HG02642 (cell line): Measurements from ENCODE around the gene KANSL1.

Source experiments
- ATAC-seq: cut with Tn5 transposase; IDR thresholded peaks from one replicate; pipeline ENCODE4 v1.9.1; 2021; ENCODE audit warnings: mild to moderate bottlenecking; ENCODE audit not compliant: unreplicated experiment, poor library complexity

Gene KANSL1

DNA sequence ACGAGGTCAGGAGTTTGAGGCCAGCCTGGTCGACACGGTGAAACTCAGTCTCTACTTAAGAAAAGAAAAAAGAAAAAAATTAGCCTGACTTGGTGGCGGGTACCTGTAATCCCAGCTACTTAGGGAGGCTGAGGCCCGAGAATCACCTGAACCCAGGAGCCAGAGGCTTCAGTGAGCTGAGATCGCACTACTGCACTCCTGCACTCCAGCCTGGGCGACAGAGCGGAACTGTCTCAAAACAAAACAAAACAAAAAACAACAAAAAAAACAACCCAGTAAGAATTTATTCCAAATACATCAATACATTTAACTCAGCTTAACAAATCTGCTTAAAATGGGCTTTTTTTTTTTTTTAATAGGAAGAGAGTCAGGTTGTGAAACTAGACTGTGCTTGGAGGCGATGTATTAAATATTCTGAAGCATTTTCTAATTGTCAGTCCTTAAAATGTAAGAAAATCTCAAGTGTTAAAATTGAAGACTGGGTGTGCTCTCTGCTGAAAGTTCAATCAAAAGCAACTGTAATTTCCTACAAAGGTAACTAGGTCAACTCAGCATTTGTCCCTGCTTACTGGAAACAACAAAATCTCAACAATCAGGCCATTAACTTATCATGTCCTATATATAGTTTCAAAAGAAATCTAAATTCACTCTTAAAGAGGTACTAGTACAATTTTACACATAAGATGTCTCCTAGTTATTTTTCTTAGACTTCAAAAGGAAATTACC, 23.2 kb downstream of the KANSL1 start:
- ATAC-seq = no peak

DNA sequence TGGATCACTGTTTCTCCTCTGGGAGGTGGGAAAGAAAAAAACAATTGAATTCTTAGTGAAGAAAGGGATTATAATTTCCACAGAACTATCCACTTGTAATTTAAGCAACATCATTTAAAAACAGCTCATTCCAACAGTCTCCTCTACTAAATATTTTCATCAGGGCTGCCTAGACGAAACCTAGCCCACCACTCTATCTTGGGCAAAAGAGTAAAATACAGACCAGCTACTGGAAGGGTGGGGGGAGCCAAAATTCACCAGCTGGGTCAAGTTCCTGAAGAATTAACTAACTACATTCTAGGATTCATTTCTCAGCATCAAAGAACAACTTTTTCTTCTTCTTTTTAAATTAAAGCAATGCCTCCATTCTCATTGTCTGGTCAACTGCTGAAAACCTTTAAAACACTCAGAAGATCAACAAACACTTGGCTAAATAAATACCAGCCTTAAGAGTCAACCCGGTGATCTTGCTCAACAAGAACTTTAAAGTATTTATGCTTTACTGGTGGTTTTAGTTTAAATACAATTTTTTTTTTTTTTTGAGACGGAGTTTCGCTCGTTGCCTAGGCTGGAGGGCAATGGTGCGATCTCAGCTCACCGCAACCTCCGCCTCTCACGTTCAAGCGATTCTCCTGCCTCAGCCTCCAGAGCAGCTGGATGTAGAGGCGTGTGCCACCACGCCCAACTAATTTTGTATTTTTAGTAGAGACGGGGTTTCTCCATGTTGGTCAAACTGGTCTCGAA, 25.2 kb downstream of the KANSL1 start:
- no peak for ATAC-seq

DNA sequence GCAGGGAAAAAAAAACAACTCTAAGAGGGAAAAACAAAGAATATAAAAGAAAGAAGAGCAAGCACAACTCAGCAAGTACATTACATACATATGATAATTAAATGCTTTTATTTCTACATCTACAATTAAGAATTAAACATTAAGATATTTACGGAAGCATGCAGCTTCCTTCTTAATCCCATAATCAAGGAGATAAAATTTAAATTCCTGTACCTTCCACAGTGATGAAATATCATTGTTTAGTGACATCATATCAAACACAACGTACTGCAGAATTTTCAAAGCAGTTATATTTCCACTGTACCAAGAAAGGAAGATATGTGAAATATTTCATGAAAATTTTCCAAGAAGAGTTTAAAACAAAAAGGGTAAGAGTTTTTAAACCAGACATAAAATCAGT, 26.0 kb downstream of the KANSL1 start:
- ATAC-seq = no peak

DNA sequence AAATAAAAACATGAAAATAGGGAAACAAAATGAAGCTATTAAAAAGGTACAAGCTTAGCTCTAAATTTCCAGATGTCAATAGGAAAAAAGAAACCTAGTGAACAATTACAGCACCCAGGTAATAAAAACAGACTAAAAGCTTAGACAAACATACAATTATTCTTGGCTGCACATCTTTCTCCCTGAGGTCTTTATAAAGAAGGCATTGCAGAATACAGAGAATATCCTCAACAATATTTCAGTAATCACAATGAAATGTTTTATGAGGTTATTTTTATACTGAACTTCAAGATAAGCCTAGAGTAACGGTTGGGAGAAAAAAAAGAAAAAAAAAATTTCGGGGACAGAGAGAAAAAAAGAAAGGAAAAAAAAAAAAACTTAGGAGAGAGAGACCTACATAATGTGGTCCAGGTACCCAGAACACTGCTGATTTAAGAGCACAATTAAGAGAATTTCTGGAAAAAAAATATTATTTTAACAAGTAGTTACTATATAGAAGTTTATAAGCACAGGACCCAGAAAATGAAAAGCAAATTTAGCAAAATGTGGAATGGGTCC, 26.5 kb downstream of the KANSL1 start:
- ATAC-seq = no peak

DNA sequence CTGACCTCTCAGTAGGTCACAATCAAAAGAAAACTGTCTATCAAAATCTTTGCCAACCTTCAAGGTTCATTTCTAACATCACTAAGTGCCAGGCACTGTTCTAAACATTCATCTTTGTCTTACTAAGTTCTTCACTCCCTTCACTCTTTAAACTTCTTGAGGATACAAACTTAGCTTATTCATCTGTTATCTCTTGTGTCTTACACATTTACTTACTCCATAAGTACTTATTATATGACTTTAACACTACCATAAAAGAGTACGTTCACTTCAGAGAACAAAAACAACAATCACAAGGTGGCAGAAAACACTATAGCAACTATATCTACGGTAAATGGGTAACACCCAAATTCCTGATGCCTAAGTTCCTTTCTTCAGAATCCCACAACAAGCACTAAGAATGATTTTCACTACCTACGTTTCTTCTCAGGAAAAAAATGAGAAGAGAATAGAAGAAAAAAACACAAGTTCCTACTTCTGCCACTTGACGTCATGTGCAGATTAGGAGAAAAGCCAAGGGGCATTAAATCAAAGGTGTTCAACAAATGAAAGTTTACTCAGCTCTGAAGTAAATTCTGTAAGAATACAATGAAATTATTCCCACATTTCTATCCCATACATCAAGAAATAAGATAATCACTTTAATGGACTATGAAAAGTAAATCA, 29.2 kb downstream of the KANSL1 start:
- no peak for ATAC-seq

DNA sequence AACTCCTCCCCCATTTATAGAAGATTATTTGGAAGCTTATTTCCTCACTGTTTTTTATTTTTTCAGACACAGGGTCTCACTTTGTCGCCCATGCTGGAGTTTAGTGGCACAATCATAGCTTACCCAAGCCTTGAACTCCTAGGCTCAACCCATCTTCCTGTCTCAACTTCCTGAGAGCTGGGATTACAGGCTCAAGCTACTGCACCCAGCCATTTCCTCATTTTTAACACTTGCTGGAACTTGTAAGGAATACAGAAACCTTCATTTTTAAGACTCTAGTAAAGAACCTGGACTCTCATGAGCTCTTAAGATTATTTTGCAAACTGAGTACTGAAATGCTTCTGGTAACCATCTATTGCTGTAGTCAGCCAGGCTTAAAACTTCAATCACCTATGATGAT, 29.9 kb downstream of the KANSL1 start:
- no peak for ATAC-seq

DNA sequence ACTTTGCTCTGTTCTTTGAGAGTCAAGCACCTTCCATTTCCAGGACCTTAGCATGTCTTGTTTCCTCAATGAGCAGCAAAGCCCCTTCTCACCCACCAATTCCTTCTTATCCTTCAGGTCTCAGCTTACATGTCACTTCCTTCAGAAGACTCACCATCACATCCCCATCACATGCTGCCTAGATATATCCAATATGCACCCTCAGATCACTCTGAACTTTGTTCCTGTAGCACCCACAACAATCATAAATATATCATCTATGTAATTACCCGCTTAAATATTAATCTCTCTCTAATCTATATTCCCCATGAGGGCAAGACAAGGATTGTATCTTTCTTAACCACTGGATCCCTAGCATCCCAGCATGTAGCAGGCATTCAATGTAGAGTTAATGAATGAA, 30.4 kb downstream of the KANSL1 start:
- ATAC-seq = no peak

DNA sequence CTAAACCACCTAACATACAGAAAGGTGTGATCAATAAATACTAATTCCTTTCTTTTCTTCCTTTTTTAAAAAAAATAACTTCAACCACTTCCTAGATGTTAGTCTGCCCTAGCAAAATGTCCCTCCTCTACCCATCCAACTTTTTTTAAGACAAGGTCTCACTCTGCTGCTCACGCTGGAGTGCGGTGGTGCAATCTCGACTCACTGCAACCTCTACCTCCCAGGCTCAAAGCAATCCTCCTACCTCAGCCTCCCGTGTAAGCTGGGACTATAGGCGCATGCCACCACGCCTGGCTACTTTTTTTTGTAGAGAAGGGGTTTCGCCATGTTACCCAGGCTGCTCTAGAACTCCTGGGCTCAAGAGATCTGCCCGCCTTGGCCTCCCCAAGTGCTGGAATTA, 33.1 kb downstream of the KANSL1 start:
- ATAC-seq = no peak

DNA sequence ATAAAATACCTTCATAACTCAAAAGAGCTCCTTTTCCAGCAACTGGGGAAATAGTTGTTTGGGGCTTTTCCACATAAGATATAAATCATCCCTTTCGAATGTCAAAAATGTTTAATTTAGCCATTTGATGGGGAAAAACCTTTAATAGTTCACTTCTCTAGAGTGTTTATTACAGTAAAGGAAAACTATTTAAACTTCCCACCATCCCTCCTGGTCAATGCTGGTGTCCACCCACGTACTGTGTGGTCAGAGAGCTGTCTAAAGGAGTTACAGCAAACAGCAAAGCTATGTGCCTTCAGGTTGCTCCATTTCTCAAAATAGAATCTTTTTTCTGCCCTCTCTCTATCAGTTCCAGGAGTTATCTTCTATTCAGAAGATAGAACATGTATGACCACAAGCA, 33.5 kb downstream of the KANSL1 start:
- no peak for ATAC-seq

DNA sequence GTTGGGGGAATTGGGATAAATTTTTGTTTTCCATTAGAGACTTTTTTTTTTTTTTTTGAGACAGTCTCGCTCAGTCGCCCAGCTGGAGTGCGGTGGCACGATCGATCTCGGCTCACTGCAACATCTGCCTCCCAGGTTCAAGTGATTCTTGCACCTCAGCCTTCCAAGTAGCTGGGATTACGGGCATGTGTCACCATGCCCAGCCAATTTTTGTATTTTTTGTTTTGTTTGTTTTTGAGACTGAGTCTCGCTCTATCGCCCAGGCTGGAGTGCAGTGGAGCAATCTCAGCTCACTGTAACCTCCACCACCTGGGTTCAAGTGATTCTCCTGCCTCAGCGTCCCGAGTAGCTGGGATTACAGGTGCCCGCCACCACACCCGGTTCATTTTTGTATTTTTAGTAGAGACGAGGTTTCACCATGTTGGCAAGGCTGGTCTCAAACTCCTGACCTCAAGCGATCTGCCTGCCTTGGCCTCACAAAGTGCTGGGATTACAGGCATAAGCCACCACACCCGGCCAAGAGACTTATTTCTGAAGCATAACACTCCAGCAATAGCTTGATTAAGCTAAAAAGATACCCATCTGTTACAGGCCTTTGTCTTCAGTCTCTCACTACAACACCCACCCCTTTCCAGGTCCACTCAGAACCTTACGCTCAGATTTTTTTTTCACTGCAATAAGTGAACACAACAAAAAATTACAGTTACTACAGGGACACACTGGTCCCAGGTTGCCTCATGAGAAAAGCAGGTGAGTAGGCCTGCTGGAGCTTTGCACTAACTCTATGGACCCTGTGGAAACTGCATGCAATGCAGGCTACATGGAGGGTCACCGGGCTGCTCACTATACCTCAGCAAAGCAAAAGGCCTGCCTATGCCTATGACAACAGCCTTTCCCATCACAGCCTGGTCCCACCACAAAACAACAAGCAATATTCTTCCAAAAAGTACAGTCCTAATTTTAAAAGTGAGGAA, 34.6 kb downstream of the KANSL1 start:
- no peak for ATAC-seq

DNA sequence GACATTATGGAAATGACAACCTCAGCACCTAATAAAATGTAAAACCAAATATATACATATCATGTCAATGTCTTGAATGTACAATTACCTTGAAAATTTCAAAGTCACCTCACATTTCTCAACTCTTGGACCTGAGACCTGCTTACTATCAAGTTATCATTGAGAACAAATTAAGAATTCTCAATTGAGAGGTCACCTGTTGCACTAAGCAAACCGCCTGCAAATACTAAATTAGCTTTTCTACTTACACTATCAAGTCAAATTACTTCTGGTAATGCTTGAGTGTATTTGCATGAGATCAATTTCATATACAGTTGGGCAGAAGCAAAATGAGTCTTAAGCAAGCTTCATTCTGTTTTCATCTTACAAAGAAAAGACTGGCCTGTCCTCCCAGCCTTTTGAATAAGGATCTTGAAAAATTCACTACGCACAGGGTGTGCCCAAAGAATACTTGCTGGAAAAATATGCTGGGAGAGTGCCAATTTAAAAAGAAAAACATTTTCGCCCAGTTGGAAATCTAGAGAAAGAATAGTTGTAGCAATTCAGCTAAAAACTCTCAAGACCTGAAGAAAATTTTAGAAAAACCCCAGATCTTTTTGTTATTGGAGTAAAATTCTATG, 35.7 kb downstream of the KANSL1 start:
- ATAC-seq = no peak

DNA sequence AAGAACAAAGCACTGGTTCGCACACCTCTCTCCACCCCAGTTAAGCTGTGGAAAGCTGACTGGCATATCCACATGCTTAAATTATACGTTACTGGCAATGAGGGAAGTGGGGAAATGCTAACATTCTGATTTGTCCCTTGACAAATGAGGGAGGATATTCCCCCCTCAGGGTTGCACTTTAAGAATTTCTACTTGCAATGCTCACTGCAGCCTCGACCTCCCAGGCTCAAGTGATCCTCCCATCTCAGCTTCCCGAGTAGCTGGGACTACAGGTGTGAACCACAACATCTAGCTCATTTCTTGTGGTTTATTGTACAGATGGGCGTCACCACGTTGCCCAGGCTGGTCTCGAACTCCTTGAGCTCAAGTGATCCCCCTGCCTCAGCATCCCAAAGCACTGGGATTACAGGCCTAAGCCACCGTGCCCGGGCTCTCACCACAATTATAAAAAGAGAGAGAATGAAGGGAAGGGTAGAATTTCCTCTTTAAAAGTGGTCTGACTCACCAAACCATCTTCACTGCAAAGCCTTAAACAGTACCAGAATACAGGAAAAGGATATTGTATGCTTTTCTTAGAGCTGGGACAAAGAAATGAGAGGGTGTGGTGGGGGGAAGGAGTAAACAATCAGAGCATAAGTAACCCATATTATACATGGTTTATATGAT, 38.9 kb downstream of the KANSL1 start:
- ATAC-seq = no peak

DNA sequence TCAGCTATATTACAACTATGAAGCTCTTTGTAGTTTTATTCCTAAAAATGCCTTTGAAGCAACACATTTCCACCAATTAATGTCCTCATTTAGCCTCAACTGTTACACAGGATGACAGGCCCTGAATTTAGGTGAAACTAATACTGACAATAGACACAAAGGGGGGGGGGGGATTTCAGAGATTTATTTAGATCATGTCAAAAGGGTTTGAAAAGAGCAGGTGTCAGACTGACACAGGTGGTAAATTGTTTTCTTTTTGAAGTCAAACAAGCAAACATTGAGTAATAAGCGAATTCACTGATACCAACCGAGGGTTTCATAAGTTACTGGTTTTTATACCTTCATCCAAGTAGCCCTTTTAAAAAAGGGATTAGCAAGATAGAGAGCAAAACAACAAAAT, 40.8 kb downstream of the KANSL1 start:
- ATAC-seq = no peak

DNA sequence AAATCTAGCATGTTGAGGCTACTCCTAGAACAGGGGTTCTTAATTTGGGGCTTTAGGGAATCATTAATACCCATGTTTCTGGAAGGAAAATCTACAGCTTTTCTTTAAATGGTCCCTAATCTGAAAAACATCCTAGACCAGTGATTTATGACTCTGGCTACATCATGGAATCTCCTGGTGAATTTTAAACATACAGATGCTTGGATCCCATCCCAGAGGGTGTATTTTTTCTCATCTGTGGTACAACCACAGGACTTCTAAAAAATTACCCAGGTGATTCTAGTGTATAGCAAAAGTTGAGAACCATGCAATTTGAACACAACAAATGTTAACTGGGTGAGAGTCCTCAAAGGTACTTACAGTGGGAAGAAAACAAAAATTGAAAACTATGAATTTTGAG, 41.5 kb downstream of the KANSL1 start:
- no peak for ATAC-seq

DNA sequence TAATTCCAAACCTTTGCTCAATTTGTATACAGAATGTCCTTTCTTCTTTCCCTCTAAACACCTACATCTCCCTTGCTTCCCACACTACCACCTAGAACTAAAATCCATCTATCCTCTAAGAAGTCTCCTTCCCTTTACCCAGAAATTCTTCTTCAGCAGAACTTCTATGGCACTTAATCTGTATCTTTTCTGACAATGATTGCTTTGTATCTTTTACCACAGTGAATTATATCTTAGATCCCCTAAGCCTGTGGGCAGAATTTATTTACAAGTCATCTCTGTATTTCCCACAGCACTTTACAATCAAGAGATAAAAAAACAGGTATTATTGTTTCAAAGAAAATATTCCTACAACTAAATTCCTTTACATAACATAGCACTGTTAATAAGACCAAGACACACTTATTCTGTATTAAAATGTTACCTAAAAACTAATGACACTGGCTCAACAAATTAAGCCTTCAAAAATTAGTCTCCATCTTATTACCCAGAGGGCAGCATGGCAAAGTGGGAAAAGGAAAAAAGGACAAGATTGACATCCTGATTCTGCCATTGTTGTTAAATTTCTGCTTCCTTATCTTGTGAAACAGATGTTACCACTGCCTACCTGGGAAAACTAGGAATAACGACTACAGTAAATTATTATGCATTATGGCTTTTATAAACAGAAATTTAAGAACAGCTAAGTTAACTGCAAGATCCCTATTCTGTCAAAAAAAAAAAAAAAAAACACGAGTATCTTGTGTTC, 42.8 kb downstream of the KANSL1 start:
- no peak for ATAC-seq

DNA sequence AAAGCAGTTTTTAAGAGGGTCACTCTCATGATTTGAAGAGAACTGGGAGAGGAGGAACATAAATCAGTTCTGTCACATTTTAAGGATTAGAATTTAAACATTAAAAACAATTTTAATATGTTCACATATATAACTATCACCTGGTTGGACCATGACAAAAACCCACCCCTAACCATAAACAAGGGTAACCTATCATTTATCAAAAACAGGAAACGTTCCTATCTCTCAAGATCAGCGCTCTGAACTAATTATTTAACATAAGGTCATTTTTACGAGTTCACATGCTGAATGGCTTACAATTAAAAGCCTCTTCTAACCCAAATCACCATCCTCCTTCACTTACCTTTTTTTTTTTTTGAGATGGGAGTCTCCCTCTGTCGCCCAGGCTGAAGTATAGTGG, 45.0 kb downstream of the KANSL1 start:
- ATAC-seq = no peak

DNA sequence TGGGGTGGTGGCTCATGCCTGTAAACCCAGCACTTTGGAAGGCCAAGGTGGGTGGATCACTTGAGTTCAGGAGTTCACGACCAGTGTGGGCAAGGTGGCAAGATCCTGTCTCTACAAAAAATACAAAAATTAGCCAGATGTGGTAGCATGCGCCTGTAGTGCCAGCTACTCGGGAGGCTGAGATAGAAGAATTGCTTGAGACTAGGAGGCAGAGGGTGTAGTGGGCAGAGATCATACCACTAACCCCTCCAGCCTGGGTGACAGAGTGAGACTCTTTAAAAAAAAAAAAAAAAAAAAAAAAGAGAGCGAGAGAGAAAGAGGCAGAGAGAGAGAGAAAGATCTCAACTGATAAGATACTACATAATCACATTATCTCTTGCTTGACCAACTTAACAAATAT, 45.9 kb downstream of the KANSL1 start:
- no peak for ATAC-seq

DNA sequence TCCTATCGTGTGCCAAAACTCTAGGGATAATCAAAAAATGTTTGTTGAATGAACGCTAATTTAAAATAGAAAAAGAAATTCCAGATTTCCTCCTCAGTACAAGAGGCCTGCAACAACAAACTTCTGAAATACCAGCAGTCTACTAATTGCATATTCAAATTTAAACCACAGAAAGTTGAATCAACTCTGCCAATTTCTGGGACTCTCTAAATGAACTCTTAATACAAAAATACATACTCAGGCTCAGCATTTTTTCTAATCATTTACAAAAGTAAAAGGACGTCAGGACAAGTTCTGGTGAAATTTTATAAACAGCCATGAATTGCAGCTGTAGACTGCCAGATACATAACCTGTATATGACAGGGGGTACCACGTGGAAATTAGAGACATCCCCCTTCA, 49.0 kb downstream of the KANSL1 start:
- ATAC-seq = no peak
